Measurements from ENCODE around the gene NACC2. TPM values are rescaled to one million over a fixed set of nuclear protein-coding genes. Genes with fewer than 3 reads are reported as not detected.
A peak's percentile ranks its signal among the peaks of the same experiment; 100 is the strongest.

NACC2 gene
- total and polyA plus RNA-seq, 2 of the 8 experiments (the other 6 are each of a cell fraction or from before 2014, with no cell fraction given): 8.3 to 14.0 TPM

GRCh38 chr9:136043441-136043991 lies 51.6 kb downstream of the NACC2 start:
- Histone ChIP-seq H3K79me2 (ENCODE audit: control insufficient read depth in 1 of 2, insufficient read depth in 2 of 2, low read length in 2 of 2) (no peaks in the 10 kb centered on the region; a peak in 2 of 4 replicates), H3K23ac (ENCODE audit: insufficient read length) (no peak overlapping the region), H4K91ac (replicated peaks; ENCODE audit: insufficient read length, low read length) (no peak overlapping the region), H2BK15ac (ENCODE audit: low read length) (no peak overlapping the region), H4K5ac (ENCODE audit: insufficient read length, low read depth, low read length) (no peak overlapping the region), H3K9ac (replicated peaks in 1 of 4; ENCODE audit: extremely low read depth in 1 of 4, low read depth in 3 of 4, low read length in 3 of 4) (no peak overlapping the region; a peak in 1 of 7 replicates), H3K9me3 (ENCODE audit: insufficient read depth in 2 of 2, low read depth in 1 of 2, low read length in 1 of 2) (no peaks in the 10 kb centered on the region), H2AFZ (ENCODE audit: low read length) (no peak overlapping the region), H3K4me3 (ENCODE audit: extremely low read depth in 1 of 4, insufficient read depth in 2 of 4, low read depth in 3 of 4, low read length in 4 of 4) (no peak overlapping the region), H3K18ac (ENCODE audit: extremely low read depth, low read length) (no peak overlapping the region), H3K56ac (replicated peaks; ENCODE audit: insufficient read length, low read depth, low read length) (no peak overlapping the region), H2BK120ac (replicated peaks; ENCODE audit: low read depth, low read length) (no peak overlapping the region), H2BK12ac (ENCODE audit: low read depth, low read length) (no peak overlapping the region), H4K8ac (ENCODE audit: extremely low read depth, insufficient read depth, low read length) (no peak overlapping the region), H4K20me1 (replicated peaks in 1 of 2; ENCODE audit: control insufficient read depth in 1 of 2, insufficient read depth in 2 of 2, low read length in 2 of 2) (peaks cover 0 to 14% of the 10 kb centered on the region in 2 experiments), H3K14ac (ENCODE audit: insufficient read length) (no peak overlapping the region), H3K4me2 (ENCODE audit: insufficient read depth in 1 of 2, low read depth in 2 of 2, low read length in 2 of 2) (no peak overlapping the region), H2BK20ac (ENCODE audit: low read length) (no peak overlapping the region), H3K4ac (replicated peaks; ENCODE audit: insufficient read length, low read depth, low read length) (no peak overlapping the region), H3K23me2 (ENCODE audit: low read depth, low read length) (peaks cover 2% of the 10 kb centered on the region; the same call in 1 of the 2 replicates), H3K27me3 (replicated peaks in 1 of 4; ENCODE audit: control insufficient read depth in 3 of 4, extremely low read depth in 1 of 4, insufficient read depth in 3 of 4, low read length in 3 of 4) (no peaks in the 10 kb centered on the region), H3K4me1 (replicated peaks in 1 of 4; ENCODE audit: control insufficient read depth in 3 of 4, insufficient read depth in 4 of 4, low read length in 3 of 4) (peaks cover 0 to 10% (median 3%) of the 10 kb centered on the region in 4 experiments; a peak in 5 of 7 replicates), H3K79me1 (ENCODE audit: low read depth, low read length) (peaks cover 4% of the 10 kb centered on the region; the same call in 1 of the 2 replicates), H2BK5ac (ENCODE audit: low read depth, low read length) (no peak overlapping the region), H3K36me3 (ENCODE audit: control insufficient read depth in 2 of 4, insufficient read depth in 4 of 4, low read length in 3 of 4) (peaks cover 0 to 2% (median 0%) of the 10 kb centered on the region in 4 experiments; a peak in 2 of 8 replicates), H3K27ac (ENCODE audit: low read depth, low read length) (no peak overlapping the region), H2AK5ac (ENCODE audit: low read depth, low read length) (0 out of 2 replicates have a peak overlapping the region, but pooled peaks have one; percentile 39)
- CTCF ChIA-PET (ENCODE audit: partially characterized antibody): interaction anchor here (0.6 kb wide), 1 partner anchor 323 kb away, joined by 3 read pairs; no protein-coding TSS in a partner anchor
- FAIRE-seq (no peak), DNase-seq (ENCODE audit: low read depth in 1 of 2, low spot score in 2 of 2) (peak in 1 of 2 experiments; percentile 41)
- POLR2A ChIA-PET (ENCODE audit: partially characterized antibody): no interaction called here
- 84% methylated on average over 17 of the region's 18 CpGs; no CpG with 5 or more reads in 1 of the 2 experiments for WGBS, 2 experiments (ENCODE audit: extremely low coverage in 1 of 2, insufficient coverage in 1 of 2, insufficient read length in 1 of 2, insufficient replicate concordance in 2 of 2, low coverage in 1 of 2, low lambda C conversion rate in 2 of 2, missing lambda C conversion rate in 1 of 2)
- TF ChIP-seq NANOG (IDR thresholded peaks at IDR 0.05; ENCODE audit: insufficient read depth, low read depth, low read length, poor library complexity, severe bottlenecking) (no peak), ZNF274 (IDR thresholded peaks at IDR 0.05; ENCODE audit: borderline replicate concordance, extremely low read depth, low read length) (no peak), SIN3A (conservative IDR thresholded peaks at IDR 0.05 in 1 of 2, IDR thresholded peaks at IDR 0.05 in 1 of 2; ENCODE audit: low read depth in 1 of 2, low read length in 2 of 2) (no peak), SIRT6 (IDR thresholded peaks at IDR 0.05; ENCODE audit: low read length) (no peak), ATF2 (IDR thresholded peaks at IDR 0.05; ENCODE audit: low read length) (no peak), TAF7 (optimal IDR thresholded peaks at IDR 0.05; ENCODE audit: borderline replicate concordance, low read depth, low read length) (no peak), GABPA (IDR thresholded peaks at IDR 0.05; ENCODE audit: borderline replicate concordance, insufficient read depth, low read length) (no peak), SRF (IDR thresholded peaks at IDR 0.05; ENCODE audit: low read depth, low read length) (no peak), SAP30 (IDR thresholded peaks at IDR 0.05; ENCODE audit: insufficient read depth, insufficient replicate concordance, low read length) (no peak), EZH2 (IDR thresholded peaks at IDR 0.05; ENCODE audit: low read depth, low read length, severe bottlenecking) (no peak)
